ENCODE measurements around the gene SHC2. TPM values are rescaled to one million over a fixed set of nuclear protein-coding genes. Genes with fewer than 3 reads are reported as not detected.
"Not testable (repeated sequence)": the region's sequence is repeated elsewhere in the genome, so short reads cannot be mapped to it uniquely, and the experiment has no call there.

The SHC2 gene
- total and polyA plus RNA-seq, 12 donors: 1.2 to 196 (median 41.1) TPM

- Histone ChIP-seq H3K27me3 (peaks cover 3% of the 10 kb centered on the region), H3K4me1 (replicated peaks in 1 of 2) (no peaks in the 10 kb centered on the region), H3K27ac (no peak overlapping the region), H3K36me3 (replicated peaks in 1 of 2) (no peaks in the 10 kb centered on the region), H3K4me3 (no peak overlapping the region), H3K9me3 (replicated peaks in 1 of 3) (no peaks in the 10 kb centered on the region)
- WGBS, 4 donors: 26 to 35% (median 31%) methylated on average over 27 to 44 of the region's 44 CpGs
- peak in 3 of 7 donors; percentile 24 to 63 (median 39) for DNase-seq
- no peak for TF ChIP-seq POLR2A (IDR thresholded peaks at IDR 0.05)
- TF ChIP-seq, protein P1, sequence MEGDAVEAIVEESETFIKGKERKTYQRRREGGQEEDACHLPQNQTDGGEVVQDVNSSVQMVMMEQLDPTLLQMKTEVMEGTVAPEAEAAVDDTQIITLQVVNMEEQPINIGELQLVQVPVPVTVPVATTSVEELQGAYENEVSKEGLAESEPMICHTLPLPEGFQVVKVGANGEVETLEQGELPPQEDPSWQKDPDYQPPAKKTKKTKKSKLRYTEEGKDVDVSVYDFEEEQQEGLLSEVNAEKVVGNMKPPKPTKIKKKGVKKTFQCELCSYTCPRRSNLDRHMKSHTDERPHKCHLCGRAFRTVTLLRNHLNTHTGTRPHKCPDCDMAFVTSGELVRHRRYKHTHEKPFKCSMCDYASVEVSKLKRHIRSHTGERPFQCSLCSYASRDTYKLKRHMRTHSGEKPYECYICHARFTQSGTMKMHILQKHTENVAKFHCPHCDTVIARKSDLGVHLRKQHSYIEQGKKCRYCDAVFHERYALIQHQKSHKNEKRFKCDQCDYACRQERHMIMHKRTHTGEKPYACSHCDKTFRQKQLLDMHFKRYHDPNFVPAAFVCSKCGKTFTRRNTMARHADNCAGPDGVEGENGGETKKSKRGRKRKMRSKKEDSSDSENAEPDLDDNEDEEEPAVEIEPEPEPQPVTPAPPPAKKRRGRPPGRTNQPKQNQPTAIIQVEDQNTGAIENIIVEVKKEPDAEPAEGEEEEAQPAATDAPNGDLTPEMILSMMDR (IDR thresholded peaks at IDR 0.05): peak; percentile 13 to 63 (median 44)
- intact Hi-C loops (cut with DNase I): no loop called here
These were observed 76.7 kb downstream of the SHC2 start for GRCh38 chr19:383922-384798.

DNA sequence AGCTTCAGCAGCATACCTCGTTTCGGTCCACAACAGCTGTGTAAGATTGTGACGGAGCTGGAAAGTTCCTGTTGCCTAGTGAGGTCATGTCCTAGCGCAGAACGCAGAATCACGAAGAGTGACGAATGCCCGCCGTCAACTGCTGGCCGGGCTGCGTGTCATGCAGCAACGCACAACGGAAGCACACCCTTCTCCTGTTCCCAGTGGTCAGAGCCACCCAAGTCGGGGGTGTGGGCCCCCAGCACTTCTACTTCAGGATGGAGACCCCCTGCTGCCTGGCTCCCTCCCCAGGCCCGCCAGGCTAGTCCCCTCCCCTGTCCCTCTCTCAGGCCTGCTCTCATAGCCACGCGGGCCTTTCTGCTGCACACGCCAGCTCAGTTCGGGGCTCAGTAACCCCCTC, 77.8 kb downstream of the SHC2 start:
- no peak for DNase-seq
- 69 to 86% (median 74%) methylated on average over 18 to 19 of the region's 19 CpGs for WGBS, 4 donors

GRCh38 chr19:382578-382977, 78.3 kb downstream of the SHC2 start:
- H3K27me3 ChIP-seq; H3K4me3 ChIP-seq; H3K27ac ChIP-seq; H3K36me3 ChIP-seq (replicated peaks in 1 of 2); intact Hi-C loops (cut with DNase I); DNase-seq; H3K4me1 ChIP-seq (replicated peaks in 1 of 2); H3K9me3 ChIP-seq (replicated peaks in 1 of 3): not testable (repeated sequence)
- 66 to 72% (median 68%) methylated on average over 7 to 9 of the region's 9 CpGs for WGBS, 4 donors

More for the DNA sequence above, 77.8 kb downstream of the SHC2 start:
- intact Hi-C loops (cut with DNase I): no loop called here
- H3K36me3 ChIP-seq (replicated peaks in 1 of 2): no peaks in the 10 kb centered on the region
- H3K9me3 ChIP-seq (replicated peaks in 1 of 3): no peaks in the 10 kb centered on the region
- no peaks in the 10 kb centered on the region for H3K4me1 ChIP-seq (replicated peaks in 1 of 2)
- H3K4me3 ChIP-seq: no peak overlapping the region
- peaks cover 5% of the 10 kb centered on the region for H3K27me3 ChIP-seq
- H3K27ac ChIP-seq: no peak overlapping the region
- TF ChIP-seq, protein P1 (IDR thresholded peaks at IDR 0.05): no peak
- TF ChIP-seq POLR2A (IDR thresholded peaks at IDR 0.05): no peak

- H3K27ac ChIP-seq; intact Hi-C loops (cut with DNase I); H3K36me3 ChIP-seq (replicated peaks in 1 of 2); H3K27me3 ChIP-seq; H3K4me1 ChIP-seq (replicated peaks in 1 of 2); DNase-seq; H3K4me3 ChIP-seq; H3K9me3 ChIP-seq (replicated peaks in 1 of 3): not testable (repeated sequence)
- 68 to 82% (median 74%) methylated on average over 11 of the region's 11 CpGs for WGBS, 4 donors
These were observed 78.9 kb downstream of the SHC2 start for GRCh38 chr19:381901-382300.

- DNase-seq; H3K4me1 ChIP-seq (replicated peaks in 1 of 2); H3K27me3 ChIP-seq; intact Hi-C loops (cut with DNase I); H3K36me3 ChIP-seq (replicated peaks in 1 of 2); H3K27ac ChIP-seq; H3K4me3 ChIP-seq; H3K9me3 ChIP-seq (replicated peaks in 1 of 3): not testable (repeated sequence)
- 70 to 75% (median 71%) methylated on average over 11 to 15 of the region's 17 CpGs for WGBS, 4 donors
These were observed 80.1 kb downstream of the SHC2 start for GRCh38 chr19:380618-381219.

All from adrenal gland (tissue), 12 donors.